Thyroid gland (tissue), 4 donors: ENCODE measurements around the gene MAP2K5. TPM values are rescaled to one million over a fixed set of nuclear protein-coding genes. Genes with fewer than 3 reads are reported as not detected.

Source experiments
- DNase-seq, 2 donors: peaks; one replicate each; pipeline ENCODE4 v3.0.0-alpha.2; 2019
- H3K27ac ChIP-seq, 3 donors: fragments of 200-600 bp; sonication (generic); 1 replicate in 2 of 3; 2 replicates in 1 of 3; pipeline ENCODE4 v1.5.1; 2016 to 2019; ENCODE audit warnings: mild to moderate bottlenecking in 1 of 3, moderate library complexity in 1 of 3
- H3K27me3 ChIP-seq: fragments of 200-600 bp; sonication (generic); one replicate; pipeline ENCODE4 v1.5.1; 2019
- H3K36me3 ChIP-seq, 2 donors: fragments of 200-600 bp; sonication (generic); one replicate each; pipeline ENCODE4 v1.5.1; 2016 to 2019
- H3K4me1 ChIP-seq, 2 donors: fragments of 200-600 bp; sonication (generic); one replicate each; pipeline ENCODE4 v1.5.1; 2017 to 2019
- H3K4me3 ChIP-seq, 3 donors: fragments of 200-600 bp; sonication (generic); replicated peaks in 1 of 3; 1 replicate in 2 of 3; 2 replicates in 1 of 3; pipeline ENCODE4 v1.5.1; 2016; ENCODE audit warnings: mild to moderate bottlenecking in 1 of 3
- H3K9me3 ChIP-seq: fragments of 200-600 bp; sonication (generic); one replicate; pipeline ENCODE4 v1.5.1; 2017
- POLR2A ChIP-seq, 2 donors: fragments of 450-650 bp; IDR thresholded peaks; one replicate each; pipeline ENCODE4 v1.6.1; 2017; ENCODE audit warnings: antibody characterized with exemption in 2 of 2, mild to moderate bottlenecking in 2 of 2, moderate library complexity in 1 of 2
- WGBS, 2 donors: methylation state at CpG; one replicate each; pipeline ENCODE4 v1.1.5; 2017; 5-methylcytosine and 5-hydroxymethylcytosine counted together
- intact Hi-C: fragments of 100-400 bp; cut with DNase I; formaldehyde crosslinking; loops from one replicate; pipeline ENCODE4 v1.15.1; 2023
- total RNA-seq, 4 donors: library from RNA; depleted of rRNA; stranded (reverse); fragments of >200 nt; gene quantifications; one replicate each; pipeline ENCODE4 v1.2.3, GENCODE V29; 2016
- TF ChIP-seq, protein P1 (sequence below), 6 experiments: fragments of 200-600 bp in 3 of 6; fragments of 450-650 bp in 3 of 6; sonication (generic) in 3 of 6; IDR thresholded peaks; one replicate each; pipeline ENCODE4 v1.5.1; 2016 to 2019; ENCODE audit warnings: antibody characterized with exemption in 6 of 6, mild to moderate bottlenecking in 2 of 6, inconsistent platforms in 1 of 6, moderate library complexity in 1 of 6

Gene MAP2K5
- total RNA-seq, 4 donors from 2014 or later = 10.2 to 32.1 (median 15.9) TPM

- WGBS, 2 donors = 8 to 11% methylated on average over 31 to 32 of the region's 32 CpGs
- H3K4me3 ChIP-seq = peak overlapping the region in 1 of 3 donors; percentile 9
Observed at GRCh38 chr15:67832897-67833709, 290.6 kb downstream of the MAP2K5 start.

GRCh38 chr15:67833710-67834511 is 291.4 kb downstream of the MAP2K5 start:
- intact Hi-C loops = loop anchor here (2.0 kb wide), 1 partner anchor 379 kb away; no protein-coding TSS in a partner anchor
- no peaks in the 10 kb centered on the region for H3K36me3 ChIP-seq
- WGBS, 2 donors = 4 to 6% methylated on average over 12 to 31 of the region's 44 CpGs
- peaks cover 37 to 60% of the 10 kb centered on the region in 2 donors for H3K4me1 ChIP-seq
- no peaks in the 10 kb centered on the region for H3K9me3 ChIP-seq
- peak overlapping the region in 1 of 3 donors; percentile 30 for H3K4me3 ChIP-seq
- no peak overlapping the region for H3K27ac ChIP-seq
- H3K27me3 ChIP-seq = peaks cover 31% of the 10 kb centered on the region
- no peak for TF ChIP-seq POLR2A (IDR thresholded peaks at IDR 0.05)
- TF ChIP-seq, protein P1, sequence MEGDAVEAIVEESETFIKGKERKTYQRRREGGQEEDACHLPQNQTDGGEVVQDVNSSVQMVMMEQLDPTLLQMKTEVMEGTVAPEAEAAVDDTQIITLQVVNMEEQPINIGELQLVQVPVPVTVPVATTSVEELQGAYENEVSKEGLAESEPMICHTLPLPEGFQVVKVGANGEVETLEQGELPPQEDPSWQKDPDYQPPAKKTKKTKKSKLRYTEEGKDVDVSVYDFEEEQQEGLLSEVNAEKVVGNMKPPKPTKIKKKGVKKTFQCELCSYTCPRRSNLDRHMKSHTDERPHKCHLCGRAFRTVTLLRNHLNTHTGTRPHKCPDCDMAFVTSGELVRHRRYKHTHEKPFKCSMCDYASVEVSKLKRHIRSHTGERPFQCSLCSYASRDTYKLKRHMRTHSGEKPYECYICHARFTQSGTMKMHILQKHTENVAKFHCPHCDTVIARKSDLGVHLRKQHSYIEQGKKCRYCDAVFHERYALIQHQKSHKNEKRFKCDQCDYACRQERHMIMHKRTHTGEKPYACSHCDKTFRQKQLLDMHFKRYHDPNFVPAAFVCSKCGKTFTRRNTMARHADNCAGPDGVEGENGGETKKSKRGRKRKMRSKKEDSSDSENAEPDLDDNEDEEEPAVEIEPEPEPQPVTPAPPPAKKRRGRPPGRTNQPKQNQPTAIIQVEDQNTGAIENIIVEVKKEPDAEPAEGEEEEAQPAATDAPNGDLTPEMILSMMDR (IDR thresholded peaks at IDR 0.05) = peak in 5 of 6 experiments; percentile 16 to 48 (median 27)
- peak; percentile 40 to 42 for DNase-seq

More at GRCh38 chr15:67832897-67833709, 290.6 kb downstream of the MAP2K5 start:
- Histone ChIP-seq H3K4me1 (peaks cover 45 to 61% of the 10 kb centered on the region in 2 donors), H3K36me3 (no peaks in the 10 kb centered on the region), H3K9me3 (no peaks in the 10 kb centered on the region), H3K27me3 (peaks cover 39% of the 10 kb centered on the region), H3K27ac (no peak overlapping the region)
- DNase-seq = no peak
- intact Hi-C loops = no loop called here
- TF ChIP-seq, protein P1 (IDR thresholded peaks at IDR 0.05) = no peak
- TF ChIP-seq POLR2A (IDR thresholded peaks at IDR 0.05) = no peak

GRCh38 chr15:67834581-67835296 is 292.2 kb downstream of the MAP2K5 start:
- H3K4me1 ChIP-seq = peaks cover 31 to 59% of the 10 kb centered on the region in 2 donors
- peak overlapping the region in 2 of 3 donors; percentile 30 to 46 for H3K4me3 ChIP-seq
- intact Hi-C loops = loop anchor here (2.0 to 5.0 kb wide), 2 partner anchors 312 to 380 kb away; partner anchors contain the start of gene C15orf61

GRCh38 chr15:67835297-67836133 is 293.0 kb downstream of the MAP2K5 start:
- intact Hi-C loops = loop anchor here (2.0 to 5.0 kb wide), 2 partner anchors 313 to 381 kb away; partner anchors contain the start of gene C15orf61
- Histone ChIP-seq H3K4me3 (peak overlapping the region in 2 of 3 donors; percentile 30 to 46), H3K9me3 (no peaks in the 10 kb centered on the region), H3K36me3 (no peaks in the 10 kb centered on the region), H3K27me3 (peaks cover 19% of the 10 kb centered on the region), H3K27ac (peak overlapping the region in 1 of 3 donors; percentile 11), H3K4me1 (peaks cover 31 to 57% of the 10 kb centered on the region in 2 donors)
- WGBS, 2 donors = 7% methylated on average over 32 to 43 of the region's 59 CpGs
- no peak for TF ChIP-seq POLR2A (IDR thresholded peaks at IDR 0.05)
- TF ChIP-seq, protein P1 (IDR thresholded peaks at IDR 0.05) = no peak
- DNase-seq = no peak

More at GRCh38 chr15:67834581-67835296, 292.2 kb downstream of the MAP2K5 start:
- Histone ChIP-seq H3K27me3 (peaks cover 25% of the 10 kb centered on the region), H3K27ac (no peak overlapping the region), H3K9me3 (no peaks in the 10 kb centered on the region), H3K36me3 (no peaks in the 10 kb centered on the region)
- DNase-seq = peak in 1 of 2 donors; percentile 45
- 2 to 3% methylated on average over 25 to 29 of the region's 59 CpGs for WGBS, 2 donors
- no peak for TF ChIP-seq POLR2A (IDR thresholded peaks at IDR 0.05)
- TF ChIP-seq, protein P1 (IDR thresholded peaks at IDR 0.05) = no peak
